Neural cell (in vitro differentiated cells): ENCODE data around the gene CARMIL1.

Experiments used
- CTCF ChIP-seq: fragments of 450-650 bp; IDR thresholded peaks from 2 replicates; pipeline ENCODE4 v1.5.1; 2014; ENCODE audit warnings: antibody characterized with exemption, mild to moderate bottlenecking, moderate library complexity; ENCODE audit not compliant: poor library complexity, severe bottlenecking
- RAD21 ChIP-seq: fragments of 450-650 bp; conservative IDR thresholded peaks from 2 replicates; pipeline ENCODE4 v1.6.1; 2014; ENCODE audit warnings: antibody characterized with exemption, mild to moderate bottlenecking, moderate library complexity

DNA sequence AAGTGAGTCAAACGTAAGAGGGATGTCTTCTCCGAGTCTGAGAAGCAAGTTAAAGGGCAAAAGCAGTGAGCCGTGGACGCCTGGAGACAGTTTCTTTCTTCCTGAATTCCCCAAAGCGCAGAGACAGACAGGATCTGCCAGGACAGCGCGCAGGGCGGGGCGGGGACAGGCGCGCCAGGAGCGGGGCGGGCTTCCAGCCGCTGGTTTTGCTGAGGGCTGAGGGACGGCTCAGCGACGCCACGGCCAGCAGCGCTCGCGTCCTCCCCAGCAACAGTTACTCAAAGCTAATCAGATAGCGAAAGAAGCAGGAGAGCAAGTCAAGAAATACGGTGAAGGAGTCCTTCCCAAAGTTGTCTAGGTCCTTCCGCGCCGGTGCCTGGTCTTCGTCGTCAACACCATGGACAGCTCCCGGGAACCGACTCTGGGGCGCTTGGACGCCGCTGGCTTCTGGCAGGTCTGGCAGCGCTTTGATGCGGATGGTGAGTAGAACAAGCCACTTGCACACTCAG is 372.9 kb downstream of the CARMIL1 start, which contains the start of gene SCGN:
- TF ChIP-seq CTCF = no peak
- TF ChIP-seq RAD21 = no peak
